CD14-positive monocyte (primary cell): ENCODE measurements around the gene THAP2. TPM values are rescaled to one million over a fixed set of nuclear protein-coding genes. Genes with fewer than 3 reads are reported as not detected.
A peak's percentile ranks its signal among the peaks of the same experiment; 100 is the strongest.

ENCODE experiments used
- DNase-seq, 3 donors: peaks; one replicate each; pipeline ENCODE4 v3.0.0-alpha.2; 2011 to 2022
- H2AFZ ChIP-seq: 2 replicates; pipeline ENCODE4 v1.6.0; 2012; ENCODE audit warnings: mild to moderate bottlenecking, low read depth, low read length, inconsistent platforms; ENCODE audit not compliant: insufficient read depth, poor library complexity, severe bottlenecking
- H3K27ac ChIP-seq, 2 donors: 1 replicate in 1 of 2; 2 replicates in 1 of 2; pipeline ENCODE4 v1.5.1; 2012 to 2013; ENCODE audit warnings: low read length in 2 of 2, control low read depth in 1 of 2, inconsistent platforms in 1 of 2, low read depth in 1 of 2, mild to moderate bottlenecking in 1 of 2
- H3K27me3 ChIP-seq, 2 donors: one replicate each; pipeline versions ENCODE4 v1.6.0 to v1.6.1; 2011 to 2013; ENCODE audit warnings: low read length in 2 of 2; ENCODE audit not compliant: control insufficient read depth in 2 of 2, insufficient read depth in 2 of 2
- H3K36me3 ChIP-seq, 2 donors: replicated peaks in 1 of 2; 1 replicate in 1 of 2; 2 replicates in 1 of 2; pipeline versions ENCODE4 v1.5.1 to v1.6.1; 2012 to 2013; ENCODE audit warnings: low read length in 2 of 2, control low read depth in 1 of 2, inconsistent platforms in 1 of 2, mild to moderate bottlenecking in 1 of 2; ENCODE audit not compliant: insufficient read depth in 2 of 2, control insufficient read depth in 1 of 2
- H3K4me1 ChIP-seq, 2 donors: 1 replicate in 1 of 2; 2 replicates in 1 of 2; pipeline versions ENCODE4 v1.5.1 to v1.6.1; 2012 to 2013; ENCODE audit warnings: low read length in 2 of 2, control low read depth in 1 of 2, inconsistent platforms in 1 of 2, mild to moderate bottlenecking in 1 of 2, moderate library complexity in 1 of 2; ENCODE audit not compliant: insufficient read depth in 2 of 2, control insufficient read depth in 1 of 2
- H3K4me2 ChIP-seq: replicated peaks from 2 replicates; pipeline ENCODE3; 2012; ENCODE audit warnings: low read length, moderate library complexity, mild to moderate bottlenecking; ENCODE audit not compliant: poor library complexity, severe bottlenecking; ENCODE audit errors: extremely low read depth
- H3K4me3 ChIP-seq, 3 experiments: fragments of 200-600 bp in 1 of 3; sonication (generic) in 1 of 3; replicated peaks in 1 of 3; 1 replicate in 2 of 3; 2 replicates in 1 of 3; pipeline ENCODE4 v1.5.1; 2011 to 2013; ENCODE audit warnings: low read length in 3 of 3, mild to moderate bottlenecking in 3 of 3, control low read depth in 2 of 3, low read depth in 2 of 3, inconsistent platforms in 1 of 3, moderate library complexity in 1 of 3
- H3K79me2 ChIP-seq: 2 replicates; pipeline ENCODE4 v1.6.0; 2012; ENCODE audit warnings: mild to moderate bottlenecking, control low read depth, inconsistent platforms, low read length, moderate library complexity; ENCODE audit not compliant: insufficient read depth
- H3K9ac ChIP-seq: 2 replicates; pipeline ENCODE4 v1.6.0; 2017; ENCODE audit warnings: low read length, mild to moderate bottlenecking; ENCODE audit not compliant: insufficient read depth, poor library complexity, severe bottlenecking
- H3K9me3 ChIP-seq, 2 donors: replicated peaks in 1 of 2; 1 replicate in 1 of 2; 2 replicates in 1 of 2; pipeline versions ENCODE4 v1.5.1 to v1.6.1; 2012 to 2013; ENCODE audit warnings: low read length in 2 of 2, control low read depth in 1 of 2; ENCODE audit not compliant: control insufficient read depth in 1 of 2, insufficient read depth in 1 of 2
- H4K20me1 ChIP-seq: 2 replicates; pipeline ENCODE4 v1.6.0; 2012; ENCODE audit warnings: mild to moderate bottlenecking, low read length, control low read depth, moderate library complexity; ENCODE audit not compliant: insufficient read depth
- H3K27ac Mint-ChIP-seq, 7 donors: one replicate each; pipeline ENCODE4 v1.8.0; 2020; ENCODE audit warnings: mild to moderate bottlenecking in 7 of 7, mixed read lengths in 7 of 7, moderate library complexity in 6 of 7, inconsistent platforms in 2 of 7
- H3K27me3 Mint-ChIP-seq, 3 donors: one replicate each; pipeline ENCODE4 v1.8.0; 2021 to 2022; ENCODE audit warnings: low read depth in 3 of 3, mild to moderate bottlenecking in 3 of 3, mixed read lengths in 3 of 3, moderate library complexity in 3 of 3, inconsistent platforms in 1 of 3
- H3K36me3 Mint-ChIP-seq, 2 donors: one replicate each; pipeline ENCODE4 v1.8.0; 2020; ENCODE audit warnings: mixed read lengths in 2 of 2, inconsistent platforms in 1 of 2, mild to moderate bottlenecking in 1 of 2
- H3K4me1 Mint-ChIP-seq: one replicate; pipeline ENCODE4 v1.8.0; 2020; ENCODE audit warnings: mild to moderate bottlenecking, mixed read lengths
- H3K4me3 Mint-ChIP-seq, 2 donors: one replicate each; pipeline ENCODE4 v1.8.0; 2020; ENCODE audit warnings: mild to moderate bottlenecking in 2 of 2, mixed read lengths in 2 of 2, moderate library complexity in 1 of 2
- H3K9me3 Mint-ChIP-seq, 7 donors: one replicate each; pipeline ENCODE4 v1.8.0; 2020 to 2022; ENCODE audit warnings: mixed read lengths in 7 of 7, mild to moderate bottlenecking in 6 of 7, moderate library complexity in 6 of 7, inconsistent platforms in 2 of 7
- CTCF ChIP-seq: fragments of 200-600 bp; IDR thresholded peaks from one replicate; pipeline ENCODE4 v1.8.0; 2022; ENCODE audit warnings: antibody characterized with exemption, mild to moderate bottlenecking
- WGBS: methylation state at CpG from one replicate; pipeline ENCODE4 v1.1.5; 2013; ENCODE audit warnings: missing lambda C conversion rate; ENCODE audit not compliant: insufficient coverage; 5-methylcytosine and 5-hydroxymethylcytosine counted together
- intact Hi-C, 2 donors: fragments of 100-400 bp; cut with micrococcal nuclease; formaldehyde crosslinking; loops; one replicate each; pipeline versions ENCODE4 v1.15.0 to v1.15.1; 2023
- polyA minus RNA-seq: library from RNA; depleted of rRNA, polyadenylated mRNA; stranded (reverse); fragments of >200 nt; gene quantifications from 2 replicates; pipeline ENCODE4 v1.2.3, GENCODE V29; 2012
- polyA plus RNA-seq, 3 donors: library from polyadenylated mRNA; depleted of rRNA in 1 of 3; unstranded in 2 of 3; stranded (reverse) in 1 of 3; fragments of 300-500 nt in 2 of 3; fragments of >200 nt in 1 of 3; fragmentation: Illumina TruSeq in 2 of 3; gene quantifications; 1 replicate in 2 of 3; 2 replicates in 1 of 3; pipeline ENCODE4 v1.2.3, GENCODE V29; 2012 to 2021
- total RNA-seq, 12 experiments: library from RNA in 1 of 12; stranded (reverse) in 1 of 12; fragments of 120-200 nt in 1 of 12; gene quantifications; one replicate each; pipeline ENCODE4 v1.2.4 and lab custom pipeline; 2013 to 2026; ENCODE audit warnings: mixed read lengths in 6 of 12, inconsistent platforms in 1 of 12

THAP2 gene
- 6.3 TPM for total RNA-seq (2013)
- 10 to 100 TPM in 1 of 3 donors, 1 to 10 TPM in 2; 3.5 to 16.3 (median 4.3) TPM for polyA plus RNA-seq
- polyA minus RNA-seq: 7.8 and 8.1 TPM in 2 replicates
- 11.9 to 82.7 (median 19.9) reads per million in 11 experiments for total RNA-seq (lab: John Stamatoyannopoulos, UW)

- H3K27ac Mint-ChIP-seq: peak within 1 kb of the TSS; percentile 100
- Histone ChIP-seq H2AFZ (peak within 1 kb of the TSS; percentile 78), H3K4me3 (peak within 1 kb of the TSS; percentile 72 to 88 (median 84)), H3K36me3 (peaks cover 17 to 18% of the 10 kb centered on the region in 2 donors), H3K4me2 (peak within 1 kb of the TSS; percentile 88), H3K9me3 (no peaks in the 10 kb centered on the region), H3K79me2 (peaks cover 71% of the 10 kb centered on the region), H3K27ac (peak within 1 kb of the TSS; percentile 92 to 100), H4K20me1 (peaks cover 35% of the 10 kb centered on the region), H3K27me3 (no peaks in the 10 kb centered on the region), H3K9ac (peak within 1 kb of the TSS; percentile 100), H3K4me1 (peaks cover 24 to 27% of the 10 kb centered on the region in 2 donors)
- peaks cover 22% of the 10 kb centered on the region for H3K4me1 Mint-ChIP-seq
- H3K9me3 Mint-ChIP-seq: peaks cover 0 to 3% (median 0%) of the 10 kb centered on the region in 7 donors
- intact Hi-C loops: loop anchor here (10.0 kb wide), 2 partner anchors 91 to 171 kb away; partner anchors contain the start of genes RAB21 (in 1 of the 2) and TBC1D15 (in 1 of the 2)
- H3K4me3 Mint-ChIP-seq: peak within 1 kb of the TSS; percentile 94 to 100
- TF ChIP-seq CTCF: peak; percentile 11
- peaks cover 0 to 2% (median 2%) of the 10 kb centered on the region in 3 donors for H3K27me3 Mint-ChIP-seq
- H3K36me3 Mint-ChIP-seq: peaks cover 15 to 19% of the 10 kb centered on the region in 2 donors
- under 1% methylated on average over 30 of the region's 57 CpGs for WGBS
- DNase-seq: peak; percentile 99 to 100 (median 99)
These were observed at the start of gene THAP2, which contains the start of gene ZFC3H1 for GRCh38 chr12:71663561-71664410. THAP2 (plus strand) TSS chr12:71664301; CDS start chr12:71664510, 209 bp downstream. ZFC3H1 (minus strand) TSS chr12:71663848; CDS start chr12:71663610, 238 bp downstream.

GRCh38 chr12:71621938-71622337 is 42.2 kb upstream of the THAP2 start:
- peaks cover 0 to 9% of the 10 kb centered on the region in 2 donors for H3K4me1 ChIP-seq
- peaks cover 18% of the 10 kb centered on the region for H3K79me2 ChIP-seq
- H3K9ac ChIP-seq: no peak overlapping the region
- no peak overlapping the region for H3K4me3 ChIP-seq
- H3K4me2 ChIP-seq: no peak overlapping the region
- no peak overlapping the region for H3K27ac ChIP-seq
- Mint-ChIP-seq H3K27ac (peak overlapping the region in 3 of 7 donors; percentile 15 to 34 (median 16)), H3K36me3 (peaks cover 82 to 99% of the 10 kb centered on the region in 2 donors), H3K4me1 (peaks cover 5% of the 10 kb centered on the region), H3K27me3 (peaks cover 0 to 3% (median 0%) of the 10 kb centered on the region in 3 donors), H3K4me3 (no peak overlapping the region), H3K9me3 (no peaks in the 10 kb centered on the region)
- H3K27me3 ChIP-seq: no peaks in the 10 kb centered on the region
- peaks cover 95 to 99% of the 10 kb centered on the region in 2 donors for H3K36me3 ChIP-seq
- H2AFZ ChIP-seq: no peak overlapping the region
- intact Hi-C loops: no loop called here
- no peaks in the 10 kb centered on the region for H3K9me3 ChIP-seq
- H4K20me1 ChIP-seq: peaks cover 78% of the 10 kb centered on the region
- no peak for DNase-seq
- 100% methylated on average over 1 of the region's 1 CpG for WGBS
- no peak for TF ChIP-seq CTCF
